ENCODE data around the gene SPACA4. TPM values are rescaled to one million over a fixed set of nuclear protein-coding genes. Genes with fewer than 3 reads are reported as not detected.
"Not testable (repeated sequence)": the region's sequence is repeated elsewhere in the genome, so short reads cannot be mapped to it uniquely, and the experiment has no call there.

Gene SPACA4
- polyA plus RNA-seq (2013, experiment 1 of 2; ENCODE audit: insufficient read length) = not detected
- polyA plus RNA-seq (2013, experiment 2 of 2; ENCODE audit: insufficient read length) = not detected

GRCh38 chr19:48606463-48607358, at the start of gene SPACA4:
TSS of gene SPACA4 (plus strand) at chr19:48606742. CDS start at chr19:48606979, 237 bp downstream.
- DNase-seq = no peak

- DNase-seq = no peak
These were observed 49.7 kb upstream of the SPACA4 start for GRCh38 chr19:48556825-48557224.

- peak; percentile 55 for DNase-seq
These were observed 48.4 kb upstream of the SPACA4 start for GRCh38 chr19:48558018-48558684.

- no peak for DNase-seq
These were observed 46.4 kb upstream of the SPACA4 start for GRCh38 chr19:48560095-48560530.

- no peak for DNase-seq
These were observed 45.1 kb upstream of the SPACA4 start for GRCh38 chr19:48561412-48561811.

- DNase-seq = peak; percentile 64
These were observed 41.5 kb upstream of the SPACA4 start for GRCh38 chr19:48565090-48565489.

GRCh38 chr19:48568345-48568886, 38.1 kb upstream of the SPACA4 start:
- DNase-seq = peak; percentile 93

GRCh38 chr19:48569814-48570213, 36.7 kb upstream of the SPACA4 start:
- DNase-seq = peak; percentile 41

- DNase-seq = no peak
These were observed 35.0 kb upstream of the SPACA4 start for GRCh38 chr19:48571378-48572162.

- DNase-seq = no peak
These were observed 33.4 kb upstream of the SPACA4 start for GRCh38 chr19:48573163-48573505.

GRCh38 chr19:48575931-48576622, 30.5 kb upstream of the SPACA4 start:
- no peak for DNase-seq

GRCh38 chr19:48577908-48578307, 28.6 kb upstream of the SPACA4 start:
- DNase-seq = not testable (repeated sequence)

GRCh38 chr19:48578891-48579290, 27.7 kb upstream of the SPACA4 start:
- DNase-seq = peak; percentile 77

GRCh38 chr19:48582168-48582567, 24.4 kb upstream of the SPACA4 start:
- DNase-seq = no peak

- no peak for DNase-seq
These were observed 19.2 kb upstream of the SPACA4 start for GRCh38 chr19:48587387-48587786.

- peak; percentile 79 for DNase-seq
These were observed 17.7 kb upstream of the SPACA4 start for GRCh38 chr19:48588670-48589401.

GRCh38 chr19:48591021-48591420, 15.5 kb upstream of the SPACA4 start:
- no peak for DNase-seq

GRCh38 chr19:48595171-48595570, 11.4 kb upstream of the SPACA4 start:
- DNase-seq = no peak

- DNase-seq = no peak
These were observed 10.7 kb upstream of the SPACA4 start for GRCh38 chr19:48595833-48596232.

- no peak for DNase-seq
These were observed 10.3 kb upstream of the SPACA4 start for GRCh38 chr19:48596237-48596636.
